Peyer's patch (tissue), 4 donors: ENCODE data around the gene ESPN. TPM values are rescaled to one million over a fixed set of nuclear protein-coding genes. Genes with fewer than 3 reads are reported as not detected.
A peak's percentile ranks its signal among the peaks of the same experiment; 100 is the strongest.
"Not testable (repeated sequence)": the region's sequence is repeated elsewhere in the genome, so short reads cannot be mapped to it uniquely, and the experiment has no call there.

Experiments used
- DNase-seq, 3 donors: peaks; one replicate each; pipeline ENCODE4 v3.0.0-alpha.2; 2017 to 2019
- H3K27ac ChIP-seq, 4 donors: fragments of 200-600 bp; sonication (generic); one replicate each; pipeline ENCODE4 v1.5.1; 2016 to 2019
- H3K27me3 ChIP-seq, 2 donors: fragments of 200-600 bp; sonication (generic); one replicate each; pipeline ENCODE4 v1.5.1; 2019
- H3K36me3 ChIP-seq, 3 donors: fragments of 200-600 bp; sonication (generic); one replicate each; pipeline ENCODE4 v1.5.1; 2016 to 2019
- H3K4me1 ChIP-seq, 4 donors: fragments of 200-600 bp; sonication (generic); one replicate each; pipeline ENCODE4 v1.5.1; 2016 to 2019
- H3K4me3 ChIP-seq, 4 donors: fragments of 200-600 bp; sonication (generic); 1 replicate in 3 of 4; 2 replicates in 1 of 4; pipeline ENCODE4 v1.5.1; 2016 to 2019; ENCODE audit warnings: mild to moderate bottlenecking in 1 of 4
- H3K9me3 ChIP-seq, 4 donors: fragments of 200-600 bp; sonication (generic); one replicate each; pipeline ENCODE4 v1.5.1; 2016 to 2019; ENCODE audit warnings: mild to moderate bottlenecking in 1 of 4
- CTCF ChIP-seq, 6 experiments: fragments of 450-650 bp in 4 of 6; fragments of 200-600 bp in 2 of 6; sonication (generic) in 1 of 6; IDR thresholded peaks; one replicate each; pipeline ENCODE4 v1.5.1; 2017 to 2019; ENCODE audit warnings: antibody characterized with exemption in 6 of 6, mild to moderate bottlenecking in 3 of 6, moderate library complexity in 1 of 6
- POLR2A ChIP-seq, 2 donors: fragments of 450-650 bp; IDR thresholded peaks; one replicate each; pipeline ENCODE4 v1.5.1; 2017; ENCODE audit warnings: antibody characterized with exemption in 2 of 2, mild to moderate bottlenecking in 2 of 2, moderate library complexity in 2 of 2
- total RNA-seq, 4 donors: library from RNA; depleted of rRNA; stranded (reverse); fragments of >200 nt; gene quantifications; one replicate each; pipeline ENCODE4 v1.1.0, GENCODE V29; 2016

The ESPN gene
- total RNA-seq, 4 donors from 2014 or later, result 17.3 to 390 (median 306) TPM

- Histone ChIP-seq H3K27ac (peak overlapping the region; percentile 96 to 100 (median 99)), H3K4me3 (peak overlapping the region; percentile 66 to 99 (median 84)), H3K9me3 (no peaks in the 10 kb centered on the region), H3K36me3 (no peaks in the 10 kb centered on the region), H3K27me3 (no peaks in the 10 kb centered on the region), H3K4me1 (peaks cover 0 to 21% (median 6%) of the 10 kb centered on the region in 4 donors)
- no peak for DNase-seq
- TF ChIP-seq POLR2A (IDR thresholded peaks at IDR 0.05) (no peak), CTCF (IDR thresholded peaks at IDR 0.05) (no peak)
Observed at GRCh38 chr1:6392809-6393399, 31.7 kb upstream of the ESPN start.

GRCh38 chr1:6393400-6394187, 31.0 kb upstream of the ESPN start, which contains the start of gene ACOT7:
Gene ACOT7 (minus strand): TSS chr1:6393767. CDS start chr1:6393399, 368 bp downstream.
- peak; percentile 59 to 66 for TF ChIP-seq POLR2A (IDR thresholded peaks at IDR 0.05)
- TF ChIP-seq CTCF (IDR thresholded peaks at IDR 0.05), result peak in 3 of 6 experiments; percentile 38 to 55 (median 43)
- H3K9me3 ChIP-seq, result no peaks in the 10 kb centered on the region
- H3K36me3 ChIP-seq, result no peaks in the 10 kb centered on the region
- H3K4me1 ChIP-seq, result peaks cover 0 to 21% (median 6%) of the 10 kb centered on the region in 4 donors
- peak; percentile 88 to 95 (median 94) for DNase-seq
- H3K4me3 ChIP-seq, result peak within 1 kb of the TSS; percentile 66 to 99 (median 84)
- peak within 1 kb of the TSS; percentile 96 to 100 (median 99) for H3K27ac ChIP-seq
- no peaks in the 10 kb centered on the region for H3K27me3 ChIP-seq

- H3K4me1 ChIP-seq, result peaks cover 0 to 21% (median 6%) of the 10 kb centered on the region in 4 donors
- not testable (repeated sequence) for H3K9me3 ChIP-seq, H3K4me3 ChIP-seq, H3K36me3 ChIP-seq, H3K27ac ChIP-seq, H3K27me3 ChIP-seq, DNase-seq
Observed at GRCh38 chr1:6395130-6395529, 29.4 kb upstream of the ESPN start.

- not testable (repeated sequence) for H3K4me3 ChIP-seq, H3K9me3 ChIP-seq, DNase-seq, H3K27ac ChIP-seq, H3K27me3 ChIP-seq, H3K36me3 ChIP-seq
- peaks cover 0 to 21% (median 6%) of the 10 kb centered on the region in 4 donors for H3K4me1 ChIP-seq
Observed at GRCh38 chr1:6395781-6396244, 28.8 kb upstream of the ESPN start.

- no peaks in the 10 kb centered on the region for H3K9me3 ChIP-seq
- no peak overlapping the region for H3K27ac ChIP-seq
- no peak for DNase-seq
- H3K4me3 ChIP-seq, result no peak overlapping the region
- H3K4me1 ChIP-seq, result peaks cover 0 to 17% (median 6%) of the 10 kb centered on the region in 4 donors
- TF ChIP-seq POLR2A (IDR thresholded peaks at IDR 0.05) (no peak), CTCF (IDR thresholded peaks at IDR 0.05) (peak in 1 of 6 experiments; percentile 10)
- no peaks in the 10 kb centered on the region for H3K27me3 ChIP-seq
- H3K36me3 ChIP-seq, result no peaks in the 10 kb centered on the region
Observed at GRCh38 chr1:6396998-6397397, 27.6 kb upstream of the ESPN start.

GRCh38 chr1:6397844-6398441, 26.6 kb upstream of the ESPN start:
- Histone ChIP-seq H3K9me3 (no peaks in the 10 kb centered on the region), H3K36me3 (no peaks in the 10 kb centered on the region), H3K4me3 (no peak overlapping the region), H3K27ac (no peak overlapping the region), H3K27me3 (no peaks in the 10 kb centered on the region), H3K4me1 (peaks cover 0 to 8% (median 1%) of the 10 kb centered on the region in 4 donors)
- DNase-seq, result no peak
- no peak for TF ChIP-seq POLR2A (IDR thresholded peaks at IDR 0.05)

GRCh38 chr1:6399294-6399693, 25.3 kb upstream of the ESPN start:
- Histone ChIP-seq H3K36me3 (no peaks in the 10 kb centered on the region), H3K27ac (no peak overlapping the region), H3K27me3 (no peaks in the 10 kb centered on the region), H3K4me1 (peaks cover 0 to 7% (median 0%) of the 10 kb centered on the region in 4 donors), H3K4me3 (no peak overlapping the region), H3K9me3 (no peaks in the 10 kb centered on the region)
- no peak for DNase-seq
- TF ChIP-seq CTCF (IDR thresholded peaks at IDR 0.05), result no peak
- no peak for TF ChIP-seq POLR2A (IDR thresholded peaks at IDR 0.05)
